HepG2 (cell line): ENCODE results near the gene KIAA1328. TPM values are rescaled to one million over a fixed set of nuclear protein-coding genes. Genes with fewer than 3 reads are reported as not detected.

Experiments
- ATAC-seq: fragments of 200-7000 bp; cut with Tn5 transposase; 3 replicates; pipeline ENCODE4 v1.9.1; 2020; ENCODE audit warnings: mild to moderate bottlenecking, moderate library complexity
- BruUV-seq: library from RNA; stranded (reverse); fragments of 400-500 nt; replicated peaks from 2 replicates; lab custom pipeline; 2021; lab: Mats Ljungman, UMichigan
- CTCF ChIA-PET: fragments of 300-600 bp; formaldehyde crosslinking; extraction: SDS; loops from one replicate; lab custom pipeline; 2021; ENCODE audit warnings: low total read pairs, inconsistent platforms, low intra/inter-chr PET ratio; lab: Yijun Ruan, JAX
- POLR2A ChIA-PET: fragments of 350-600 bp; sonication (Branson Sonifier 250); formaldehyde crosslinking; loops from one replicate; lab custom pipeline; 2020; ENCODE audit warnings: antibody characterized with exemption, inconsistent platforms; lab: Yijun Ruan, JAX
- DNase-seq: peaks from one replicate; pipeline ENCODE4 v3.0.0-alpha.2; 2015; ENCODE audit warnings: low spot score
- FAIRE-seq: peaks from 3 replicates; lab custom pipeline; 2011; peaks lifted over from hg19 to GRCh38; lab: Jason Lieb, UNC
- H2AFZ ChIP-seq: one replicate; pipeline ENCODE4 v1.6.1; 2011; ENCODE audit warnings: low read length, inconsistent platforms
- H3K27ac ChIP-seq: fragments of 300-600 bp; 3 replicates; pipeline ENCODE4 v1.8.0; 2011; ENCODE audit warnings: mixed run types, mild to moderate bottlenecking, mixed read lengths, low read length, inconsistent platforms; ENCODE audit not compliant: insufficient read depth; ENCODE audit errors: extremely low read length
- H3K27me3 ChIP-seq, 2 experiments: fragments of 200-600 bp in 1 of 2; 2 replicates in 1 of 2; 3 replicates in 1 of 2; pipeline versions ENCODE4 v1.6.0 to v1.8.0; 2011; ENCODE audit warnings: low read length in 2 of 2, mild to moderate bottlenecking in 2 of 2, moderate library complexity in 2 of 2, inconsistent platforms in 1 of 2; ENCODE audit not compliant: insufficient read depth in 2 of 2, control insufficient read depth in 1 of 2
- H3K36me3 ChIP-seq, 2 experiments: fragments of 200-600 bp in 1 of 2; replicated peaks in 1 of 2; 2 replicates in 1 of 2; 3 replicates in 1 of 2; pipeline versions ENCODE4 v1.5.1 to v1.8.0; 2011; ENCODE audit warnings: low read length in 2 of 2, inconsistent platforms in 1 of 2; ENCODE audit not compliant: insufficient read depth in 2 of 2, control insufficient read depth in 1 of 2
- H3K4me1 ChIP-seq: 2 replicates; pipeline ENCODE4 v1.5.1; 2012; ENCODE audit warnings: low read length, inconsistent platforms; ENCODE audit not compliant: insufficient read depth
- H3K4me2 ChIP-seq: 2 replicates; pipeline ENCODE4 v1.6.0; 2011; ENCODE audit warnings: low read depth, low read length, inconsistent platforms
- H3K4me3 ChIP-seq, 3 experiments: fragments of 200-600 bp in 1 of 3; sonication (generic), shearing (Covaris generic) in 1 of 3; replicated peaks in 1 of 3; 2 replicates each; pipeline ENCODE4 v1.5.1; 2011 to 2016; ENCODE audit warnings: low read length in 3 of 3, inconsistent platforms in 2 of 3, low read depth in 2 of 3, mild to moderate bottlenecking in 2 of 3, control low read depth in 1 of 3, mixed read lengths in 1 of 3; ENCODE audit not compliant: insufficient read depth in 1 of 3
- H3K79me2 ChIP-seq: one replicate; pipeline ENCODE4 v1.6.1; 2011; ENCODE audit warnings: low read length, inconsistent platforms; ENCODE audit not compliant: insufficient read depth
- H3K9ac ChIP-seq: 2 replicates; pipeline ENCODE4 v1.6.0; 2011; ENCODE audit warnings: mild to moderate bottlenecking, low read depth, low read length, inconsistent platforms; ENCODE audit not compliant: insufficient read depth
- H3K9me3 ChIP-seq: 2 replicates; pipeline ENCODE4 v1.5.1; 2012; ENCODE audit warnings: mild to moderate bottlenecking, low read length
- H4K20me1 ChIP-seq: 2 replicates; pipeline ENCODE4 v1.6.0; 2011; ENCODE audit warnings: inconsistent platforms, mild to moderate bottlenecking, low read length, moderate library complexity; ENCODE audit not compliant: insufficient read depth
- DNMT3B ChIP-seq: conservative IDR thresholded peaks from 2 replicates; pipeline ENCODE4 v1.6.1; 2016; ENCODE audit warnings: missing biosample characterization, control low read depth
- NBN ChIP-seq: fragments of 450-650 bp; conservative IDR thresholded peaks from 2 replicates; pipeline ENCODE4 v1.6.1; 2017
- PTBP1 ChIP-seq: fragments of 200-400 bp; formaldehyde crosslinking; IDR thresholded peaks from 2 replicates; pipeline ENCODE4 v1.6.1; 2018; ENCODE audit warnings: low read length, low read depth; ENCODE audit not compliant: poor library complexity, severe bottlenecking
- THYN1 ChIP-seq: sonication (generic); formaldehyde crosslinking; IDR thresholded peaks from 2 replicates; pipeline ENCODE4 v1.8.1; 2023; ENCODE audit warnings: low read depth, mild to moderate bottlenecking, moderate library complexity, missing genetic modification reagents, borderline replicate concordance
- TOE1 ChIP-seq: sonication (generic); formaldehyde crosslinking; IDR thresholded peaks from 2 replicates; pipeline ENCODE4 v1.4.0; 2020; ENCODE audit warnings: mild to moderate bottlenecking, missing genetic modification reagents
- ZFP36L1 ChIP-seq: sonication (generic); formaldehyde crosslinking; IDR thresholded peaks from 2 replicates; pipeline ENCODE4 v1.8.0; 2022; ENCODE audit warnings: mild to moderate bottlenecking, missing genetic modification reagents, moderate library complexity
- WGBS: methylation state at CpG from one replicate; pipeline ENCODE4 v1.1.6; 2017; ENCODE audit warnings: low lambda C conversion rate; 5-methylcytosine and 5-hydroxymethylcytosine counted together
- in situ Hi-C: cut with HindIII; loops from 2 replicates; pipeline ENCODE4 v1.10.0; 2017; ENCODE audit warnings: low pct_unique_long_range_greater_than_20kb; ENCODE audit not compliant: extremely low pct_ligation_motif_present
- intact Hi-C: fragments of 100-400 bp; cut with micrococcal nuclease; formaldehyde crosslinking; loops from one replicate; pipeline ENCODE4 v1.10.0; 2022; ENCODE audit not compliant: unreplicated experiment
- polyA plus RNA-seq, 8 experiments: library from polyadenylated mRNA; depleted of rRNA in 3 of 8; stranded (reverse) in 7 of 8; unstranded in 1 of 8; fragments of >200 nt; fragmentation: Illumina TruSeq in 4 of 8; extraction: Trizol in 4 of 8; gene quantifications; 2 replicates each; pipeline versions ENCODE4 v1.2.1 to v1.2.3, GENCODE V29; 2011 to 2016; ENCODE audit warnings: low read depth in 4 of 8, missing spikeins in 1 of 8, mixed read lengths in 1 of 8; ENCODE audit not compliant: insufficient read depth in 1 of 8
- total RNA-seq, 5 experiments: library from RNA; depleted of rRNA; stranded (reverse); fragments of >200 nt; fragmentation: Illumina TruSeq; extraction: Trizol; gene quantifications; 2 replicates each; pipeline ENCODE4 v1.2.3, GENCODE V29; 2016; ENCODE audit warnings: low read depth in 1 of 5
- TF ChIP-seq, protein P1 (sequence below): sonication (generic); formaldehyde crosslinking; IDR thresholded peaks from one replicate; pipeline ENCODE4 v1.5.1; 2020; ENCODE audit warnings: mild to moderate bottlenecking, missing genetic modification reagents; ENCODE audit errors: not compliant biosample characterization
- TF ChIP-seq, protein P2 (sequence below): sonication (generic); formaldehyde crosslinking; conservative IDR thresholded peaks from 2 replicates; pipeline ENCODE4 v1.5.0; 2020; ENCODE audit warnings: missing genetic modification reagents

KIAA1328 gene
- total and polyA plus RNA-seq, 2 of the 13 experiments (the other 11 are each of a cell fraction or from before 2014, with no cell fraction given): 4.1 to 6.0 TPM

DNA sequence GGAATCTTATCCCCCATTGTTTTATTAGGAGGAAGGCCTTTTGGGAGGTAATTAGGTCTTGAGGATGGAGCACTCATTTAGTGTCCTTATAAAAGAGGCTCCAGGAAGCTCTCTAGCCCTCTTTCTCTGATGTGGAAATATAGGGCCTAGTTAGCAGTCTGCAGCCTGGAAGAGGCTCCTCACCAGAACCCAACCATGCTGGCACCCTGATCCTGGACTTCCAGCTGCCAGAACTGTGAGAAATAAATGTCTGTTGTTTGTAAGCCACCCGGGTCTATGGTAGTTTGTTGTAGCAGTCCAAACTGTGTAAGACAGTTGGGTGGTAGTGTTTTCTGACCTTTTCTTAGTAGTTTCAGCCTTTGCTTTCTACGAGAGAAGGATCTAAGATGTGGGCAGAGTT lies 100.7 kb downstream of the KIAA1328 start:
- H3K27me3 ChIP-seq: no peaks in the 10 kb centered on the region
- H4K20me1 ChIP-seq: no peaks in the 10 kb centered on the region
- TF ChIP-seq PTBP1 (no peak), THYN1 (CRISPR knock-in tag) (no peak), NBN (no peak), DNMT3B (CRISPR knock-in tag) (no peak), TOE1 (CRISPR knock-in tag) (no peak), ZFP36L1 (CRISPR knock-in tag) (no peak)
- TF ChIP-seq, protein P1, sequence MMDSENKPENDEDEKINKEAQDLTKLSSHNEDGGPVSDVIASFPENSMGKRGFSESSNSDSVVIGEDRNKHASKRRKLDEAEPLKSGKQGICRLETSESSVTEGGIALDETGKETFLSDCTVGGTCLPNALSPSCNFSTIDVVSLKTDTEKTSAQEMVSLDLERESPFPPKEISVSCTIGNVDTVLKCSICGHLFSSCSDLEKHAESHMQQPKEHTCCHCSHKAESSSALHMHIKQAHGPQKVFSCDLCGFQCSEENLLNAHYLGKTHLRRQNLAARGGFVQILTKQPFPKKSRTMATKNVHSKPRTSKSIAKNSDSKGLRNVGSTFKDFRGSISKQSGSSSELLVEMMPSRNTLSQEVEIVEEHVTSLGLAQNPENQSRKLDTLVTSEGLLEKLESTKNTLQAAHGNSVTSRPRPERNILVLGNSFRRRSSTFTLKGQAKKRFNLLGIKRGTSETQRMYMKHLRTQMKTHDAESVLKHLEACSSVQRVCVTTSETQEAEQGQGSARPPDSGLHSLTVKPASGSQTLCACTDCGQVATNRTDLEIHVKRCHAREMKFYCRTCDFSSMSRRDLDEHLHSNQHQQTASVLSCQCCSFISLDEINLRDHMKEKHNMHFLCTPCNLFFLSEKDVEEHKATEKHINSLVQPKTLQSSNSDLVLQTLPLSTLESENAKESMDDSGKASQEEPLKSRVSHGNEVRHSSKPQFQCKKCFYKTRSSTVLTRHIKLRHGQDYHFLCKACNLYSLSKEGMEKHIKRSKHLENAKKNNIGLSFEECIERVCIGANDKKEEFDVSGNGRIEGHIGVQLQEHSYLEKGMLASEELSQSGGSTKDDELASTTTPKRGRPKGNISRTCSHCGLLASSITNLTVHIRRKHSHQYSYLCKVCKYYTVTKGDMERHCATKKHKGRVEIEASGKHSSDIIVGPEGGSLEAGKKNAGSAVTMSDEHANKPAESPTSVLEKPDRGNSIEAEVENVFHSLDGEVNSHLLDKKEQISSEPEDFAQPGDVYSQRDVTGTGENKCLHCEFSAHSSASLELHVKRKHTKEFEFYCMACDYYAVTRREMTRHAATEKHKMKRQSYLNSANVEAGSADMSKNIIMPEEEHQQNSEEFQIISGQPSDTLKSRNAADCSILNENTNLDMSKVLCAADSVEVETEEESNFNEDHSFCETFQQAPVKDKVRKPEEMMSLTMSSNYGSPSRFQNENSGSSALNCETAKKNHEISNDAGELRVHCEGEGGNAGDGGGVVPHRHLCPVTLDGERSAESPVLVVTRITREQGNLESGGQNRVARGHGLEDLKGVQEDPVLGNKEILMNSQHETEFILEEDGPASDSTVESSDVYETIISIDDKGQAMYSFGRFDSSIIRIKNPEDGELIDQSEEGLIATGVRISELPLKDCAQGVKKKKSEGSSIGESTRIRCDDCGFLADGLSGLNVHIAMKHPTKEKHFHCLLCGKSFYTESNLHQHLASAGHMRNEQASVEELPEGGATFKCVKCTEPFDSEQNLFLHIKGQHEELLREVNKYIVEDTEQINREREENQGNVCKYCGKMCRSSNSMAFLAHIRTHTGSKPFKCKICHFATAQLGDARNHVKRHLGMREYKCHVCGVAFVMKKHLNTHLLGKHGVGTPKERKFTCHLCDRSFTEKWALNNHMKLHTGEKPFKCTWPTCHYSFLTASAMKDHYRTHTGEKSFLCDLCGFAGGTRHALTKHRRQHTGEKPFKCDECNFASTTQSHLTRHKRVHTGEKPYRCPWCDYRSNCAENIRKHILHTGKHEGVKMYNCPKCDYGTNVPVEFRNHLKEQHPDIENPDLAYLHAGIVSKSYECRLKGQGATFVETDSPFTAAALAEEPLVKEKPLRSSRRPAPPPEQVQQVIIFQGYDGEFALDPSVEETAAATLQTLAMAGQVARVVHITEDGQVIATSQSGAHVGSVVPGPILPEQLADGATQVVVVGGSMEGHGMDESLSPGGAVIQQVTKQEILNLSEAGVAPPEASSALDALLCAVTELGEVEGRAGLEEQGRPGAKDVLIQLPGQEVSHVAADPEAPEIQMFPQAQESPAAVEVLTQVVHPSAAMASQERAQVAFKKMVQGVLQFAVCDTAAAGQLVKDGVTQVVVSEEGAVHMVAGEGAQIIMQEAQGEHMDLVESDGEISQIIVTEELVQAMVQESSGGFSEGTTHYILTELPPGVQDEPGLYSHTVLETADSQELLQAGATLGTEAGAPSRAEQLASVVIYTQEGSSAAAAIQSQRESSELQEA: no peak
- TF ChIP-seq, protein P2, sequence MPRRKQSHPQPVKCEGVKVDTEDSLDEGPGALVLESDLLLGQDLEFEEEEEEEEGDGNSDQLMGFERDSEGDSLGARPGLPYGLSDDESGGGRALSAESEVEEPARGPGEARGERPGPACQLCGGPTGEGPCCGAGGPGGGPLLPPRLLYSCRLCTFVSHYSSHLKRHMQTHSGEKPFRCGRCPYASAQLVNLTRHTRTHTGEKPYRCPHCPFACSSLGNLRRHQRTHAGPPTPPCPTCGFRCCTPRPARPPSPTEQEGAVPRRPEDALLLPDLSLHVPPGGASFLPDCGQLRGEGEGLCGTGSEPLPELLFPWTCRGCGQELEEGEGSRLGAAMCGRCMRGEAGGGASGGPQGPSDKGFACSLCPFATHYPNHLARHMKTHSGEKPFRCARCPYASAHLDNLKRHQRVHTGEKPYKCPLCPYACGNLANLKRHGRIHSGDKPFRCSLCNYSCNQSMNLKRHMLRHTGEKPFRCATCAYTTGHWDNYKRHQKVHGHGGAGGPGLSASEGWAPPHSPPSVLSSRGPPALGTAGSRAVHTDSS: no peak
- H2AFZ ChIP-seq: no peak overlapping the region
- intact Hi-C loops (no loop called here), in situ Hi-C loops (loop anchor here (25.0 kb wide), 1 partner anchor 558 kb away; no protein-coding TSS in a partner anchor)
- BruUV-seq: no TSS peak
- H3K4me1 ChIP-seq: no peaks in the 10 kb centered on the region
- 66% methylated on average over 2 of the region's 2 CpGs for WGBS
- H3K9me3 ChIP-seq: no peaks in the 10 kb centered on the region
- no peak overlapping the region for H3K4me3 ChIP-seq
- H3K27ac ChIP-seq: no peak overlapping the region
- POLR2A ChIA-PET: no interaction called here
- no peaks in the 10 kb centered on the region for H3K36me3 ChIP-seq
- ATAC-seq (no peak), DNase-seq (no peak), FAIRE-seq (no peak)
- no peaks in the 10 kb centered on the region for H3K79me2 ChIP-seq
- H3K4me2 ChIP-seq: no peak overlapping the region
- CTCF ChIA-PET: no interaction called here
- H3K9ac ChIP-seq: no peak overlapping the region
